Raji (cell line): ENCODE results near the gene RAB19.

Experiments used
- POLR2A ChIP-seq: IDR thresholded peaks from 2 replicates; pipeline ENCODE4 v1.6.1; 2011; ENCODE audit warnings: low read depth, low read length, control low read depth; ENCODE audit not compliant: insufficient read depth

RAB19 gene

DNA sequence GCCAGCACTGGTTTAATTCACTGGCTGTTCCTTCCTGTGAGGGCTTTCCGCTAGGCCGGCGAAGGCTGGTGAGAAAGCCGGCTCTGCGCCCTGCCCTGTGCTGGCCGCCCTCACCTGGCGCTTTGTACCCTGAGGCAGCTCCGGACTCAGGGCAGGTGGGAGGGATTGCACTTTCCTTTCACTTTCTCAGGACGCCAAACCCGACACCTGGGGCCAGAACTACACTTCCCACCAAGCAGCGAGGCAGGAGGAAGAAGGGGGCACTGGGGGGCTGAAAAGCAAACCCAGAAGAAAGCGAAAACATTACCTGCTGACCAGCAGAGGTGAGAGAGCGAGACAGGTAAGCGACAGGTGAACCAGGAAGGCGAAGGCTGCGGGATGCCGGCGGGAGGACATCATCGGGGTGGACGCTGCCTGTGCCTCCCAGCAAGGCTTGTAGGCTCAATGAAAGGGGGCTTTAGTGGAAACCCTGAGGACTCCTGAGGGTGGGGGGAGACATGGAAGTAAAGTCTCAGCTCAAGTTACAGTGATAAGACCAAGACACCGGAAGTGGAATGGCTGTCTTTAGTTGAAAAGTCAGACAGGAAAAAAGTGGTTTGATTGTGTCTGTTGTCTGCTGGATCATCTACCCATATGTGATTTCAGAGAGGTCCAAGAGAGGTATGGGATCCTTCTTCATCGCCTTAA lies at the start of gene RAB19:
RAB19 (plus strand) TSS at position 181 of the 687 bp plus-strand sequence. CDS start 3,589 bp downstream, outside the sequence.
- TF ChIP-seq POLR2A: no peak

- TF ChIP-seq POLR2A: no peak
These were observed 45.8 kb upstream of the RAB19 start for GRCh38 chr7:140358024-140358411.

DNA sequence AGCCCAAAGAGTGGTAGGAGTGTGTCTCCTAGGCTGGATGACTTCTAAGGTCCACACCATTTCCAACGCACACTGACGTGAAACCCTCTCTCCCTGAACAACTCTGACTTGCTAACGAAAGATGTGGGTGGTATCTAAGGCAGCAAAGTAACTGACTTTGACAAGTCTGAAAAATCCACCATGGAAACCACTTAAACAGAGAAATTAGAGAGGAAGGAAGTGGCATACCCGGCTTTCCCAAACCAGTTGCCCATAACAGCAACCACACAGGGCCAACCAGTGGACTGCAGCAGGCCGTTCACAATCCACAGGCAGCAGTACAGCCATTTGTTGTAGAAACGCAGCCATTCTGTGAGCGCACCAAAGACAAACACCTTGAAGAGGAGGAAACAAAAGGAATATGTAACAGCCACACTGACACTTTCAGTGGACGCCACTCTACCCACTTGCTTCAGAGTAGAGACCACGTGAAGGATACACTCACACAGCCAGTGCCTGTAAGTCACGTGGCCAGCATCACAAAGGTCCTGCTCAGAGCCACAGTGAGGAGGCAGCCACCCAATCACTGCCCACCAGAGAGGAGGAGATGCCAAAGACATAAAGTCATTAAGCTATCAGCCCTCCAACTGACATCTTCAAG lies 45.3 kb upstream of the RAB19 start:
- no peak for TF ChIP-seq POLR2A

- TF ChIP-seq POLR2A: no peak
These were observed 43.1 kb upstream of the RAB19 start for GRCh38 chr7:140360697-140361229.

DNA sequence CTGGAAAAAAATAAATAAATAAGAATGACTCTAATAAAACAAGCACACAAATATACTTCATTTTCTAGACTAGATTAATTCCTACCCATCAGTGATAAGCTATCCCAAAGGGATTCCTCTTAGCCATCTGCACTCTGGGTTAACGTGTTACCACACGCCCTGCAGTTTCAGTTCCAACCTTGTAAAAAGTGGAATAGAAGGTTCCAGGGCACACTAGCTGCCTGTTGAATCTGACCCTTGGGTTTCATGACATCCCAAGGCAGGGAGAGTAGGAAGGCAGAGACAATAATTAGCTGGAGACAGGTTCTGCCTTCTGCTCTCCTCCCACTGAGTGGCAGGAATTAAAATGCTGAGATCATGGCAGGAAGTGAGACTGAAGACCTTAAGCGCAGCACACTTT lies 39.0 kb upstream of the RAB19 start:
- no peak for TF ChIP-seq POLR2A

- TF ChIP-seq POLR2A: no peak
These were observed 36.3 kb upstream of the RAB19 start for GRCh38 chr7:140367528-140367927.

DNA sequence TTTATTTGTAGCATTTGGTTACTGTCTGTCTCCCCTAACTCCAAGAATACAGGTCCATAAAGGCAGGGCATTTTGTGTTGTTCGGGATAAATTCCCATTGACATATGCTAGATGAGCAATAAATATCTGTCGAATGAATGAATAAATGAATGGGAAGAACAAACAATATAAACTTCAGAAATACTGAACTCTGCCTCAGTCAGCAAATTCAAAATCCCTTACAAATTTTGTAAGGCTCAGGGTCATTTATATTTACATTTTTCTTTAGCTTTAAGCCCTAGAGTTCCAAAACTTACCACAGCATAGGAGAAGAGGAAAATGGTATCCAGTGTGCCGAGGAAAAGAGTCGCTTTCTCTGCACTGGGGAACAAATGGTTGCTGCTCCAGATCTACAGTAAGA lies 34.6 kb upstream of the RAB19 start:
- no peak for TF ChIP-seq POLR2A

DNA sequence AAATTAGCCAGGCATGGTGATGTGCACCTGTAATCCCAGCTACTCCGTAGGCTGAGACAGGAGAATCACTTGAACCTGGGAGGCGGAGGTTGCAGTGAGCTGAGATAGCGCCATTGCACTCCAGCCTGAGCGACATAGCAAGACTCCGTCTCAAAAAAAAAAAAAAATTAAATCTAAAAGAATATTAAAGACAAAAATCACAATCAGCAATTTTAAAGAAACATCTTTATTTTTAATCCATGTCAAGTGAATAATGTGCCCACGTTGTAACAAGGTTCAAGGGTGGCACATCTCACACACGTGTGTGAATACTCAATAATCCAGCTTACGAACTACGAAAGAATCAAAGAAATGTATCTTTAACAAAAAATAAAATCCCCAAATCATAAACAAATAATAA lies 28.5 kb upstream of the RAB19 start:
- no peak for TF ChIP-seq POLR2A

DNA sequence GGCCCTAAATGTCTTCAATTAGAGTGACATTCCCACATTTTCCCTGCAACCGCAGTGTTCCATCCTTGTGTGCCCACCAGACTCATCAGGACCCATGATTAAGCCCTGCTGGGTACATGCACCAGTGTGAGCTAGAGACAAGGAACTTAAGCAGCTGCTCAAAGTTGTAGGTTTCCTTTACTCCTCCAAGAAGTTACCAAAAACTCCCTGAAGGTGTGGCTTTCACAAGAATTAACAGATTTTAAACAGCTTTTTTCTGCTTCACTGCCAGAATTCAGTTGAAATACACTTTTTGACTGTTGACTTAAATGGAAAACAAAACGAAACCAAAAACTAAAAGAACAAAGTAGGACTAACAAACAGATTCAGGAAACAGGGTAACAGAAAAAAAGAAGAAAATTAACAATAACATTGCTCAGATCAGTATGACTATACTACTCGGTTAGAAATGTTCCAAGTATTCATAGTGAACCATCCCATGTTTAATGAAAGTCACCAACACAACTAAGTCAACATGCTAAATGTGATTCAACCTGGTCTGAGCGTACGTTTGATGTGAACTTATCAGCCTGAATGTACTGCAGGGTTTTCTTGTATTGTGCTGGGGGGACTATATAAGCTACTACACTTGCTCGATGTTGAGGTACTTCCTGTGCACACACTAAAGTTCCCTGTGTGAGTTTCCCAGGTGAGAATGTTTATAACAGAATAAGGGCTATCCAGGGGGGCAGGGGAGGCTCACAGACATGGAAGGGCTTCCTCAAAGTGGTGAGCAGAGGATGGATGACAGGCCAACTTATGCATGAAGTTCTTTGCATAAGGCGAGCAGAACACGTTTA lies 27.7 kb upstream of the RAB19 start:
- no peak for TF ChIP-seq POLR2A

- TF ChIP-seq POLR2A: no peak
These were observed 19.7 kb upstream of the RAB19 start for GRCh38 chr7:140383954-140384713.

DNA sequence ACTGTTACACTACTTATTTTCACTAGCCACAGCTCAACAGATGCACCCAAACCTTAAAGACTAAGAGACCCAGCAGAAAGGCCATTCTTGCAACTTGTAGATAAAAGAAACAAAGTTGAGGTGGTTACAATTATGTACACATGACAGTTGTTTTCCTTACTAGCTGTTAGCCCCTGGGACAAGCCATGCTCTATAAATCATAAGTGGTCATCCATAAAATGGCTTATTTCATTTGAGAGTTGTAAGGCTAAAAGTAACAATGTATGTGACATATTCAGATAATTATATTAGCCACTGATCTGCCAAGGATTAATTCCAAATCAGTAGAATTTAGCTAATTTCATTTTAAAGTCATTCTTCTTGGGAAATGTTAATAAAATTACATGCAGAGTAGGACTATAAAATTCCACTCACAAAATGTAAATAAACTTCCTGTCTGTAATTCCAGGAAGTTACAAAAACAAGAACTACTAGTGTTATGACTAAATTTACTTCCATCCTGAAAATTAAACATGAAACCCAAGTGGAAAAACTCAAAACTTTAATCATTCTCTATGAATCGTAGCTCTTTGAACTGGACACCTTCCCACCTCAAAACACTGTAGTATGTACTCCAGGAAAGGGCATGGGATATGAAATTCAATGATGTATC lies 18.8 kb upstream of the RAB19 start:
- no peak for TF ChIP-seq POLR2A

- TF ChIP-seq POLR2A: no peak
These were observed 14.4 kb upstream of the RAB19 start for GRCh38 chr7:140389445-140389844.

- TF ChIP-seq POLR2A: no peak
These were observed 13.8 kb upstream of the RAB19 start for GRCh38 chr7:140390034-140390433.

DNA sequence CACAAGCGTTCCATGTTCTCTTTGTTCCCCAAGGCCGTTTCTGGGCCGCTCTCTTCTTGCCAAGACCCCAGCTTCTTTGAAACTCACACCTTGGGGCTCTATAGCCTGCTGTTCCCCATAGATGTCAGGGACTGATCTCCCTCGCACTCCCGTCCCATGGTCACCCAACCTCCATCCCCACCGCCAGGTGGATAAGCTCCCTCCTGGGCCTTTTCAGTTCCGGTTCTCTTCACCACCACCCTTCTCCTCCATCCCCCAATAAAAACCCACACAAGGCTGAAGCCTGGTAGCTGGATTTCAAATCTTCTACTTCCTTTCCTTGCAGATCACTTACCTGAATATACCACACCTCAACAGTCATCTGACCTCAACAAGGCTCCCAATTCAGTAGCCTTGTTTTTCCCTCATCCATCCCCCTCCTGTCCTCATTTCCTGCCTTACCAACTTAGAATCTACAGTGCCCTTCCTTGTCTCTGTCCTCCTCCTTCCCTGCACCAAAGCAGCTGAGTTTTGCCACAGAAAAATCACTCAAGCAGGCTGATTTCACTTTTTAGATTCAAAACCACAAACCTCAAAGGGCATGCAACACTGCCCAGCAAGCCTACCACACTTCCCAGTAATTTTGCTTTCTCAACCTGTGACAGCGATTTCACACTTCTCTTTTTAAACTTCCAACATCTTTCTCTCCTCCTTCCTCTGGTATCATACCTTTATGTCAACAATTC lies 13.2 kb upstream of the RAB19 start:
- TF ChIP-seq POLR2A: no peak
